HG03457 (cell line): ENCODE measurements around the gene JAKMIP3.
"Not testable (repeated sequence)": the region's sequence is repeated elsewhere in the genome, so short reads cannot be mapped to it uniquely, and the experiment has no call there.

Experiments
- ATAC-seq: cut with Tn5 transposase; IDR thresholded peaks from one replicate; pipeline ENCODE4 v1.9.1; 2021; ENCODE audit warnings: moderate number of reproducible peaks; ENCODE audit not compliant: unreplicated experiment

The JAKMIP3 gene

GRCh38 chr10:132064082-132064755, 1.5 kb upstream of the JAKMIP3 start:
- no peak for ATAC-seq

GRCh38 chr10:132064771-132065437, 842 bp upstream of the JAKMIP3 start:
- ATAC-seq = no peak

- ATAC-seq = no peak
These were observed 440 bp downstream of the JAKMIP3 start for GRCh38 chr10:132066186-132066585.

- ATAC-seq = no peak
These were observed 1.1 kb downstream of the JAKMIP3 start for GRCh38 chr10:132066812-132067211.

GRCh38 chr10:132068431-132069121, 2.8 kb downstream of the JAKMIP3 start:
- no peak for ATAC-seq

- no peak for ATAC-seq
These were observed 3.5 kb downstream of the JAKMIP3 start for GRCh38 chr10:132069122-132069848.

GRCh38 chr10:132069849-132070182, 4.1 kb downstream of the JAKMIP3 start:
- no peak for ATAC-seq

- ATAC-seq = no peak
These were observed 5.0 kb downstream of the JAKMIP3 start for GRCh38 chr10:132070724-132071123.

- ATAC-seq = no peak
These were observed 5.9 kb downstream of the JAKMIP3 start for GRCh38 chr10:132071667-132072066.

- ATAC-seq = no peak
These were observed 10.3 kb downstream of the JAKMIP3 start for GRCh38 chr10:132075909-132076577.

- ATAC-seq = no peak
These were observed 10.9 kb downstream of the JAKMIP3 start for GRCh38 chr10:132076578-132077081.

GRCh38 chr10:132077091-132077490, 11.3 kb downstream of the JAKMIP3 start:
- no peak for ATAC-seq

GRCh38 chr10:132078746-132079345, 13.1 kb downstream of the JAKMIP3 start:
- no peak for ATAC-seq

- not testable (repeated sequence) for ATAC-seq
These were observed 18.6 kb downstream of the JAKMIP3 start for GRCh38 chr10:132084384-132084783.

GRCh38 chr10:132093236-132093635, 27.5 kb downstream of the JAKMIP3 start:
- not testable (repeated sequence) for ATAC-seq

GRCh38 chr10:132094581-132095234, 29.0 kb downstream of the JAKMIP3 start:
- ATAC-seq = no peak

GRCh38 chr10:132095403-132096113, 29.8 kb downstream of the JAKMIP3 start:
- no peak for ATAC-seq

- no peak for ATAC-seq
These were observed 30.5 kb downstream of the JAKMIP3 start for GRCh38 chr10:132096223-132096622.

GRCh38 chr10:132096863-132097478, 31.2 kb downstream of the JAKMIP3 start:
- ATAC-seq = no peak
